WERI-Rb-1 (cell line): ENCODE data around the gene SYNE2.

Source experiments
- DNase-seq: peaks from one replicate; pipeline ENCODE4 v3.0.0-alpha.2; 2020
- H3K27ac ChIP-seq: fragments of 250-450 bp; sonication (Bioruptor Pico); 2 replicates; pipeline ENCODE4 v1.5.1; 2020; ENCODE audit warnings: mild to moderate bottlenecking, moderate library complexity
- H3K27me3 ChIP-seq: fragments of 250-450 bp; sonication (Bioruptor Pico); 2 replicates; pipeline ENCODE4 v1.5.1; 2021; ENCODE audit warnings: mild to moderate bottlenecking, low read depth, moderate library complexity; ENCODE audit not compliant: insufficient read depth, severe bottlenecking
- H3K36me3 ChIP-seq: fragments of 250-450 bp; sonication (Bioruptor Pico); 2 replicates; pipeline ENCODE4 v1.5.1; 2020; ENCODE audit warnings: mild to moderate bottlenecking, moderate library complexity
- H3K4me3 ChIP-seq: 2 replicates; pipeline ENCODE4 v1.5.1; 2011; ENCODE audit warnings: low read depth, mild to moderate bottlenecking, control low read depth, low read length
- H3K9me3 ChIP-seq: fragments of 250-450 bp; sonication (Bioruptor Pico); 2 replicates; pipeline ENCODE4 v1.5.1; 2021; ENCODE audit warnings: mild to moderate bottlenecking, moderate library complexity; ENCODE audit not compliant: severe bottlenecking
- CTCF ChIP-seq: IDR thresholded peaks from 2 replicates; pipeline ENCODE4 v1.5.1; 2011; ENCODE audit warnings: low read depth, mild to moderate bottlenecking, control low read depth, inconsistent platforms, low read length

Gene SYNE2

DNA sequence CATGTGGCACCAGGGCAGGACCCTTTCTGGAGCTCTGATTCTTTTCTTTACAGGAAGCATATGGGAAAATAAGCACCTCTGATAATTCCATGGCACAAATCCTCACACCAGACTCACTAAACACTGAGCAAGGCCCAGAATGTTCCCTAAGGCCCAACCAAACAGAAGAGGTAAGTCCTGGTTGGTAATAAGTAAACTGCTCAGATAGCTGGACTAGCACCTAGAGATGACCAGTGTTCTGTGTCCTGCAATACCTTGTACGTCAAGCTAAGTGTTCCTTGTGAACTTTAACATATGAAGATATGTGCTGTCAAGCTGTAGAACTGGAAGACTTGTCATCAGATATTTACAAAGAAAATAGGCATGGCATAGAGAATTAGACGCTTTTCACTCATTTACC is 254.6 kb downstream of the SYNE2 start:
- TF ChIP-seq CTCF: no peak
- Histone ChIP-seq H3K4me3 (no peak overlapping the region), H3K27me3 (no peaks in the 10 kb centered on the region), H3K9me3 (no peaks in the 10 kb centered on the region), H3K27ac (no peak overlapping the region), H3K36me3 (peaks cover 44% of the 10 kb centered on the region)
- no peak for DNase-seq

DNA sequence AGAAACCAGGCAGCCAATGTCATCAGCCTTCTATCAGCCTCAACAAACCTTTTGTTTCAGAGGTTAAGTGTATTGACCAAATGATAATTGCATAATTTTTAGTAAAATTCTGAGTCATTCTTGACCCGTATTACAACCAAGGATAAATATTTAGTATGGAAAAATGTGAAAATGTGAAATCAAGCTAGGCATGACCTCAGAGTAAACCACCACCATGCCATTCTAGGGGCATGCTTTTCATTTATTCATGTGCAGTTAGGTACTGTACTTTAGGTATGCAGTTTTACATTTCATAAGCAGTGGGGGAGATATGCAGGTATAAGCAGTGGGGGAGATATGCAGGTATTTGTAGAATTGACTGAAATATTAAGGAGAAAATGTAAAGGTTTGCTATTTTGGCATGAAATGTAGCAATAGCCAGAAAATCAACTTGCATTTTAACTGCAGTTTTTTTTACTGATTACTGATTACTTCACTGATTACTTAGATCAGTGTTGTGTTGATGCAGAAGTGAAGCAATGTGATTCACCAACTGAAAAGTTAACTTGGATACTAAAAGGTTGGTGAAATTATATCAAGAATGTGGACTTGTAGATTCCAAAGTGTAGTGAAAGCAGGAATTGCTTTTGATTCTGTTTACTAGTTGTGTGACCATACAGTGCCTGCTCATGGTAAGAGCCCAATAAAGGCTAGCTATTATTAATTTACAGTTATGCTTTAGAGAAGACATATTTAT is 257.2 kb downstream of the SYNE2 start:
- Histone ChIP-seq H3K36me3 (peaks cover 37% of the 10 kb centered on the region), H3K9me3 (no peaks in the 10 kb centered on the region), H3K4me3 (no peak overlapping the region), H3K27me3 (no peaks in the 10 kb centered on the region), H3K27ac (no peak overlapping the region)
- DNase-seq: no peak
- TF ChIP-seq CTCF: no peak

GRCh38 chr14:64110802-64111201 is 258.0 kb downstream of the SYNE2 start:
- peaks cover 35% of the 10 kb centered on the region for H3K36me3 ChIP-seq
- no peak for TF ChIP-seq CTCF
- no peak overlapping the region for H3K4me3 ChIP-seq
- no peaks in the 10 kb centered on the region for H3K9me3 ChIP-seq
- no peak overlapping the region for H3K27ac ChIP-seq
- no peak for DNase-seq
- H3K27me3 ChIP-seq: no peaks in the 10 kb centered on the region

DNA sequence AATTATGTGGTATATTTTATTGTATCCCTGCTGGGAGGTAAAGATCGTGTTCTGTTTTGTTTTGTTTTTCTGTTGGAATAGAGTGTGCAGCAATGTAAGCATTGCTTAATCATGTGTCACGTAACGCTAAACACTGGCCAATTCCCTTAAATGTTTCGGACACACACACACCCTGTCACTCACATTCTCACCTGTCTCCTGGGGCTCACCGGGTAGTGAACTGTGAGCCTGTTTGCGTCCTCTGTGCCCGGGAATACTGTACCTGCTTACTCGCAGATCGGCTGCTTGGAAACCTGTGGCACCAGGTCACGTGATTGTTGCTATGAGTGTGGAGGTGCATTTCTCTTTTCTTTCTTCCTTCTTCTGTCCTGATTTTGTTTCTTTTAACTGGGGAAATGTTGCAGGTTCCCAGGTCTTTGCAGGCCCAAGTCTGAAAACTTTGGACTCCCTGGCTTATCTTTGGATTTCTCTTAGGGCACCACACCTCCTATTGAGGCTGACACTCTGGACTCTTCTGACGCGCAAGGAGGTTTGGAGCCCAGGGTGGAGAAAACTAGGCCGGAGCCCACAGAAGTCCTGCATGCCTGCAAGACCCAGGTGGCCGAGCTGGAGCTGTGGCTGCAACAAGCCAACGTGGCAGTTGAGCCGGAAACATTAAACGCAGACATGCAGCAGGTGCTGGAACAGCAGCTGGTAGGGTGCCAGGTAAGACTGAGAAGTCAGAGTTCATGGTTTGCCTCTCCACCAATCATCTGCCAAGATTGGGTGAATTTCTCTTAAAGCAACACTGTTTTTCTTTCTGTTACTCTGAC is 260.3 kb downstream of the SYNE2 start:
- no peak for TF ChIP-seq CTCF
- H3K4me3 ChIP-seq: no peak overlapping the region
- H3K36me3 ChIP-seq: peaks cover 25% of the 10 kb centered on the region
- DNase-seq: no peak
- no peak overlapping the region for H3K27ac ChIP-seq
- no peaks in the 10 kb centered on the region for H3K27me3 ChIP-seq
- no peaks in the 10 kb centered on the region for H3K9me3 ChIP-seq

DNA sequence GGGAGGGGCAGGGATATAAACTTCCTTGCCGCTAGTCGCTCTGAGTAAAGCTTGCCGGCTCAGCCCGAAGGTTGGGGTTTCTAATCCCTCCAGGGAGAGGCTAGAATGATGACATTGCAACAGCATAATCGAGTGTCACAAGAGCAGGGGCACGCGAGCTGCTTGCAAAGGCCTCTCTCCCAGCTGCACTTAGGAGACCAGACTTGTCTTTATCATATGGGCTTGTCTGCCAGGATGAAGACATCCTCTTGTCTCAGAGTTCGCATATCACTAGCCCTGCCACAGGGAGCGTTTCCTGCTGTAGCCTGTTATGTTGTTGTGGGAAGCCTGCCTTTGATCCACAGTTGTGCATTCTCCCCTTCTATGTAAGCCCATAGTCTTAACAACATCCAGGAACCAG is 261.4 kb downstream of the SYNE2 start:
- Histone ChIP-seq H3K27me3 (no peaks in the 10 kb centered on the region), H3K9me3 (no peaks in the 10 kb centered on the region), H3K36me3 (peaks cover 20% of the 10 kb centered on the region), H3K4me3 (no peak overlapping the region), H3K27ac (no peak overlapping the region)
- DNase-seq: peak; percentile 66
- TF ChIP-seq CTCF: no peak
